GM18858 (cell line): ENCODE results near the gene EXOC3L4.
"Not testable (repeated sequence)": the region's sequence is repeated elsewhere in the genome, so short reads cannot be mapped to it uniquely, and the experiment has no call there.

ENCODE experiments used
- ATAC-seq: cut with Tn5 transposase; IDR thresholded peaks from one replicate; pipeline ENCODE4 v1.9.1; 2021; ENCODE audit not compliant: unreplicated experiment

Gene EXOC3L4

GRCh38 chr14:103104654-103105452, 10.3 kb downstream of the EXOC3L4 start:
- no peak for ATAC-seq

- ATAC-seq: no peak
These were observed 11.1 kb downstream of the EXOC3L4 start for GRCh38 chr14:103105580-103106150.

GRCh38 chr14:103107455-103107854, 12.9 kb downstream of the EXOC3L4 start:
- no peak for ATAC-seq

- no peak for ATAC-seq
These were observed 13.6 kb downstream of the EXOC3L4 start for GRCh38 chr14:103107941-103108748.

- ATAC-seq: no peak
These were observed 14.3 kb downstream of the EXOC3L4 start for GRCh38 chr14:103108749-103109207.

- no peak for ATAC-seq
These were observed 15.3 kb downstream of the EXOC3L4 start for GRCh38 chr14:103109535-103110441.

GRCh38 chr14:103110681-103111231, 16.2 kb downstream of the EXOC3L4 start:
- ATAC-seq: no peak

GRCh38 chr14:103111232-103111868, 16.8 kb downstream of the EXOC3L4 start:
- ATAC-seq: no peak

- ATAC-seq: no peak
These were observed 18.1 kb downstream of the EXOC3L4 start for GRCh38 chr14:103112400-103113243.

GRCh38 chr14:103113303-103113702, 18.8 kb downstream of the EXOC3L4 start:
- no peak for ATAC-seq

GRCh38 chr14:103113774-103114173, 19.2 kb downstream of the EXOC3L4 start:
- no peak for ATAC-seq

GRCh38 chr14:103115086-103115679, 20.7 kb downstream of the EXOC3L4 start:
- ATAC-seq: not testable (repeated sequence)

- no peak for ATAC-seq
These were observed 21.5 kb downstream of the EXOC3L4 start for GRCh38 chr14:103115845-103116572.

- ATAC-seq: no peak
These were observed 22.1 kb downstream of the EXOC3L4 start for GRCh38 chr14:103116636-103117035.

- ATAC-seq: not testable (repeated sequence)
These were observed 23.0 kb downstream of the EXOC3L4 start for GRCh38 chr14:103117499-103117898.

GRCh38 chr14:103118018-103118662, 23.6 kb downstream of the EXOC3L4 start:
- no peak for ATAC-seq

- ATAC-seq: no peak
These were observed 24.3 kb downstream of the EXOC3L4 start for GRCh38 chr14:103118663-103119404.
